Hepatocyte (in vitro differentiated cells): ENCODE results near the gene C9orf152. TPM values are rescaled to one million over a fixed set of nuclear protein-coding genes. Genes with fewer than 3 reads are reported as not detected.

Source experiments
- DNase-seq: peaks from one replicate; pipeline ENCODE4 v3.0.0-alpha.2; 2016; ENCODE audit warnings: low spot score
- H2AFZ ChIP-seq: fragments of 200-600 bp; sonication (generic); 2 replicates; pipeline ENCODE4 v1.6.0; 2016; ENCODE audit warnings: antibody characterized with exemption, mild to moderate bottlenecking
- H3K27ac ChIP-seq: fragments of 200-600 bp; sonication (generic); 2 replicates; pipeline ENCODE4 v1.5.1; 2016; ENCODE audit warnings: mild to moderate bottlenecking
- H3K27me3 ChIP-seq: fragments of 200-600 bp; sonication (generic); 2 replicates; pipeline ENCODE4 v1.6.1; 2016
- H3K36me3 ChIP-seq: fragments of 200-600 bp; sonication (generic); replicated peaks from 2 replicates; pipeline ENCODE4 v1.5.1; 2016; ENCODE audit warnings: low read depth; ENCODE audit not compliant: insufficient read depth
- H3K4me1 ChIP-seq: fragments of 200-600 bp; sonication (generic); 2 replicates; pipeline ENCODE4 v1.5.1; 2016; ENCODE audit warnings: mild to moderate bottlenecking, moderate library complexity; ENCODE audit not compliant: insufficient read depth
- H3K4me2 ChIP-seq: fragments of 200-600 bp; sonication (generic); 2 replicates; pipeline ENCODE4 v1.6.0; 2016
- H3K4me3 ChIP-seq: fragments of 200-600 bp; sonication (generic); 2 replicates; pipeline ENCODE4 v1.5.1; 2016; ENCODE audit warnings: mild to moderate bottlenecking
- H3K79me2 ChIP-seq: fragments of 200-600 bp; sonication (generic); 2 replicates; pipeline ENCODE4 v1.6.0; 2017; ENCODE audit warnings: mild to moderate bottlenecking
- H3K9me2 ChIP-seq: fragments of 200-600 bp; sonication (generic); replicated peaks from 2 replicates; pipeline ENCODE4 v1.6.0; 2017; ENCODE audit warnings: mild to moderate bottlenecking; ENCODE audit not compliant: insufficient read depth
- H3K9me3 ChIP-seq: fragments of 200-600 bp; sonication (generic); 2 replicates; pipeline ENCODE4 v1.5.1; 2016; ENCODE audit warnings: low read depth, mild to moderate bottlenecking
- H4K20me1 ChIP-seq: fragments of 200-600 bp; sonication (generic); 2 replicates; pipeline ENCODE4 v1.6.0; 2016; ENCODE audit warnings: mild to moderate bottlenecking; ENCODE audit not compliant: insufficient read depth, poor library complexity, severe bottlenecking
- EZH2 ChIP-seq: fragments of 200-600 bp; sonication (generic); IDR thresholded peaks from 2 replicates; pipeline ENCODE4 v1.6.1; 2016; ENCODE audit warnings: antibody characterized with exemption, mild to moderate bottlenecking, borderline replicate concordance
- EZH2phosphoT487 ChIP-seq: fragments of 200-600 bp; sonication (generic); IDR thresholded peaks from one replicate; pipeline ENCODE4 v1.6.1; 2018; ENCODE audit warnings: antibody characterized with exemption, mild to moderate bottlenecking, low read depth, moderate library complexity; ENCODE audit not compliant: unreplicated experiment, severe bottlenecking
- WGBS: methylation state at CpG from one replicate; pipeline ENCODE4 v1.1.6; 2016; ENCODE audit warnings: low lambda C conversion rate; ENCODE audit errors: missing lambda C conversion rate; 5-methylcytosine and 5-hydroxymethylcytosine counted together
- polyA plus RNA-seq: library from polyadenylated mRNA; unstranded; fragments of >200 nt; fragmentation: Nextera tagmentation; extraction: Ambion mirVana; gene quantifications from 2 replicates; pipeline ENCODE4 v1.2.1, GENCODE V29; 2016
- total RNA-seq: library from RNA; depleted of rRNA; stranded (reverse); fragments of >200 nt; gene quantifications from 2 replicates; pipeline ENCODE4 v1.2.3, GENCODE V29; 2014
- TF ChIP-seq, protein P1 (sequence below): fragments of 200-600 bp; sonication (generic); IDR thresholded peaks from 2 replicates; pipeline ENCODE4 v1.5.1; 2016; ENCODE audit warnings: antibody characterized with exemption, mild to moderate bottlenecking; ENCODE audit not compliant: poor library complexity

C9orf152 gene
- total and polyA plus RNA-seq, 2 experiments from 2014 or later, result 0.68 to 1.2 TPM

DNA sequence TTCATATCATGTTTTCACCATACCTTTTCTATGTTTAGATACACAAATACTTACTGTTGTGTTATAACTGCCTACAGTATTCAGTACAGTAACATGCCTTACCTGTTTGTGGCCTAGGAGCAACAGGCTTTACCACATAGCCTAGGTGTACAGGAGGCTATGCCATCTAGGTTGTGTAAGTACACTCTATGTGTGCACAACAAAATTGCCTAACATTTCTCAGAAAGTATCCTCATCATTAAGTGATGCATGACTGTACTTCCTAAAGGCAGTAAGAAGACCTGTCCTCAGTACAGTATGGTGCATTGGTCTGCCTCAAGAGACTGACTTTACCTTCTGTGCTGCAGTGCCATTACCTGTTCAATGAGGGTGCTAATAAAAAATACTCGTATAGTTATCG is 40.4 kb upstream of the C9orf152 start:
- no peak for DNase-seq
- WGBS, result 87% methylated on average over 2 of the region's 2 CpGs
- no peak overlapping the region for H3K4me2 ChIP-seq
- H4K20me1 ChIP-seq, result peaks cover 12% of the 10 kb centered on the region
- peaks cover 56% of the 10 kb centered on the region for H3K79me2 ChIP-seq
- no peaks in the 10 kb centered on the region for H3K27me3 ChIP-seq
- TF ChIP-seq, protein P1, sequence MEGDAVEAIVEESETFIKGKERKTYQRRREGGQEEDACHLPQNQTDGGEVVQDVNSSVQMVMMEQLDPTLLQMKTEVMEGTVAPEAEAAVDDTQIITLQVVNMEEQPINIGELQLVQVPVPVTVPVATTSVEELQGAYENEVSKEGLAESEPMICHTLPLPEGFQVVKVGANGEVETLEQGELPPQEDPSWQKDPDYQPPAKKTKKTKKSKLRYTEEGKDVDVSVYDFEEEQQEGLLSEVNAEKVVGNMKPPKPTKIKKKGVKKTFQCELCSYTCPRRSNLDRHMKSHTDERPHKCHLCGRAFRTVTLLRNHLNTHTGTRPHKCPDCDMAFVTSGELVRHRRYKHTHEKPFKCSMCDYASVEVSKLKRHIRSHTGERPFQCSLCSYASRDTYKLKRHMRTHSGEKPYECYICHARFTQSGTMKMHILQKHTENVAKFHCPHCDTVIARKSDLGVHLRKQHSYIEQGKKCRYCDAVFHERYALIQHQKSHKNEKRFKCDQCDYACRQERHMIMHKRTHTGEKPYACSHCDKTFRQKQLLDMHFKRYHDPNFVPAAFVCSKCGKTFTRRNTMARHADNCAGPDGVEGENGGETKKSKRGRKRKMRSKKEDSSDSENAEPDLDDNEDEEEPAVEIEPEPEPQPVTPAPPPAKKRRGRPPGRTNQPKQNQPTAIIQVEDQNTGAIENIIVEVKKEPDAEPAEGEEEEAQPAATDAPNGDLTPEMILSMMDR, result no peak
- TF ChIP-seq EZH2 (no peak), EZH2phosphoT487 (no peak)
- H3K4me1 ChIP-seq, result no peaks in the 10 kb centered on the region
- H2AFZ ChIP-seq, result no peak overlapping the region
- no peak overlapping the region for H3K27ac ChIP-seq
- H3K36me3 ChIP-seq, result peaks cover 5% of the 10 kb centered on the region
- H3K9me2 ChIP-seq, result no peaks in the 10 kb centered on the region
- H3K9me3 ChIP-seq, result no peaks in the 10 kb centered on the region
- no peak overlapping the region for H3K4me3 ChIP-seq

DNA sequence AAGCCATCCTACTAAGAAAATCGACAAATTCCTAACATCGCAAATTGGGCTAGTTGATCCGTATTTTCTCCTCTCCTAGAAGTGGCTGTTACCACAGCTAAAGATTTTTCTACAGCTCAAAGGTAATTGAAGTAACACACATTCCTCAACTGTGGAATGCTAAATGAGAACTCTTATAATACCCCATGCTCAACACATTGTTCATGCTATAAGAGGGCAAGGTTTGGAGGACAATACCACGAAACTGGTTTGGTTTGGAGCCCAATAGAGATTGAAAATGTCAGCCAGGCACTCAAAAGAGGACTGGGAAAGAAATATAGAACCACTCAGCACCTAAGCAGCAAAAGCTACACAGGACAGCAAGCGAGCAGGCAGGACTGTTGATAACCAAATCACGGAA is 38.3 kb upstream of the C9orf152 start:
- H3K27ac ChIP-seq, result no peak overlapping the region
- H3K9me3 ChIP-seq, result no peaks in the 10 kb centered on the region
- H4K20me1 ChIP-seq, result peaks cover 4% of the 10 kb centered on the region
- H3K79me2 ChIP-seq, result peaks cover 34% of the 10 kb centered on the region
- peaks cover 5% of the 10 kb centered on the region for H3K36me3 ChIP-seq
- no peaks in the 10 kb centered on the region for H3K27me3 ChIP-seq
- H3K9me2 ChIP-seq, result no peaks in the 10 kb centered on the region
- H2AFZ ChIP-seq, result no peak overlapping the region
- 95% methylated on average over 6 of the region's 6 CpGs for WGBS
- no peaks in the 10 kb centered on the region for H3K4me1 ChIP-seq
- no peak overlapping the region for H3K4me3 ChIP-seq
- no peak overlapping the region for H3K4me2 ChIP-seq
- TF ChIP-seq EZH2phosphoT487 (no peak), EZH2 (no peak)
- TF ChIP-seq, protein P1, result no peak
- DNase-seq, result no peak

DNA sequence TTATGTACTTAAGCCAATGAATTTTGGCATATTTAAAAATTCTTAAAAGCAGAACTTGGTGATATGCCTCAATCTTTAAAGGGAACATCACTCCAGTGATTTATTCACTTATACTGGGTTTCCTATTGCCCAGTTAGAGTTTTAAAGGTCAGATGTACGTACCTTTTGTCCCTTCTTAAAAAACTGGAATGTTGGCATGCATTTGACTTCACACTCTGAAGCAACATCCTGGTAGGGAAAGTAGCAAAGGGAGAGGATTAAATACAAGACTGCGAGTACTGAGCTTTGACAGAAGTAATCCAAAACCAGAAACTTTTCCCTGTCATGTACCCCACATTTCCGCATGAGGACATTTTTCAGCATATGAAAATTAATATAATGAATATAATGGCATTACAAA is 36.7 kb upstream of the C9orf152 start:
- Histone ChIP-seq H3K9me2 (no peaks in the 10 kb centered on the region), H3K9me3 (no peaks in the 10 kb centered on the region), H3K4me1 (no peaks in the 10 kb centered on the region), H3K4me3 (no peak overlapping the region), H2AFZ (no peak overlapping the region), H3K27ac (no peak overlapping the region), H3K79me2 (peaks cover 19% of the 10 kb centered on the region), H3K4me2 (no peak overlapping the region), H3K27me3 (no peaks in the 10 kb centered on the region), H4K20me1 (peaks cover 4% of the 10 kb centered on the region), H3K36me3 (peaks cover 5% of the 10 kb centered on the region)
- DNase-seq, result no peak
- TF ChIP-seq EZH2 (no peak), EZH2phosphoT487 (no peak)
- TF ChIP-seq, protein P1, result no peak
- WGBS, result 98% methylated on average over 3 of the region's 3 CpGs

DNA sequence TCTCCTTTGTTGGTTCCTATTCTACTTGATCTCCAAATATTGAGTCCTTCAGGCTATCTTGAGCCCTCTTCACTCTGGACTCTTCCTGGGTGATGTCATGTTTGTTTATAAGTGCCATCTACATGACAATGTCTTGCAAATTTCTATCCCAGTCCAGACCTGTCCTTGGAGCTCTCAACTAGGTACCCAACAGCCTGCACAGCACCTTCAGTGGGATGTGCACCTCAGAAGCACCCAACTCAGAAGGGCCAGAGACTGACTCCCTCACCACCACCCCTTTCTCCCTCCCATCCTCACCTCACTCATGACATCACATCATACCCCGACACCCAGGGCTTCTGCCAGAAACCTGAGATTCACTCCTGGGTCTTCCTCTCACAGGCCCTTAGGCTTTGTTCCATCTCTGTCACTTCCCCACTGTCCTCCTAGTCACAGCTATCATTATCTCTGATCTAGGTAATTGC is 33.9 kb upstream of the C9orf152 start:
- Histone ChIP-seq H2AFZ (no peak overlapping the region), H4K20me1 (peaks cover 4% of the 10 kb centered on the region), H3K27me3 (no peaks in the 10 kb centered on the region), H3K36me3 (peaks cover 5% of the 10 kb centered on the region), H3K9me3 (no peaks in the 10 kb centered on the region), H3K27ac (no peak overlapping the region), H3K79me2 (peaks cover 5% of the 10 kb centered on the region), H3K4me1 (no peaks in the 10 kb centered on the region), H3K4me3 (no peak overlapping the region), H3K4me2 (no peak overlapping the region), H3K9me2 (no peaks in the 10 kb centered on the region)
- 59% methylated on average over 1 of the region's 1 CpG for WGBS
- DNase-seq, result no peak
- TF ChIP-seq EZH2 (no peak), EZH2phosphoT487 (no peak)
- TF ChIP-seq, protein P1, result no peak
